Activated CD4-positive, CD25-positive, alpha-beta regulatory T cell treated with anti-CD3 and anti-CD28 coated beads, Interleukin-2, amount 50 U/mL, for 16 hours (primary cell): Measurements from ENCODE around the gene PDXDC1.
"Not testable (repeated sequence)": the region's sequence is repeated elsewhere in the genome, so short reads cannot be mapped to it uniquely, and the experiment has no call there.

ENCODE experiments used
- DNase-seq: peaks from one replicate; pipeline ENCODE4 v3.0.0-alpha.2; 2020; ENCODE audit warnings: low read depth, low spot score

PDXDC1 gene

DNA sequence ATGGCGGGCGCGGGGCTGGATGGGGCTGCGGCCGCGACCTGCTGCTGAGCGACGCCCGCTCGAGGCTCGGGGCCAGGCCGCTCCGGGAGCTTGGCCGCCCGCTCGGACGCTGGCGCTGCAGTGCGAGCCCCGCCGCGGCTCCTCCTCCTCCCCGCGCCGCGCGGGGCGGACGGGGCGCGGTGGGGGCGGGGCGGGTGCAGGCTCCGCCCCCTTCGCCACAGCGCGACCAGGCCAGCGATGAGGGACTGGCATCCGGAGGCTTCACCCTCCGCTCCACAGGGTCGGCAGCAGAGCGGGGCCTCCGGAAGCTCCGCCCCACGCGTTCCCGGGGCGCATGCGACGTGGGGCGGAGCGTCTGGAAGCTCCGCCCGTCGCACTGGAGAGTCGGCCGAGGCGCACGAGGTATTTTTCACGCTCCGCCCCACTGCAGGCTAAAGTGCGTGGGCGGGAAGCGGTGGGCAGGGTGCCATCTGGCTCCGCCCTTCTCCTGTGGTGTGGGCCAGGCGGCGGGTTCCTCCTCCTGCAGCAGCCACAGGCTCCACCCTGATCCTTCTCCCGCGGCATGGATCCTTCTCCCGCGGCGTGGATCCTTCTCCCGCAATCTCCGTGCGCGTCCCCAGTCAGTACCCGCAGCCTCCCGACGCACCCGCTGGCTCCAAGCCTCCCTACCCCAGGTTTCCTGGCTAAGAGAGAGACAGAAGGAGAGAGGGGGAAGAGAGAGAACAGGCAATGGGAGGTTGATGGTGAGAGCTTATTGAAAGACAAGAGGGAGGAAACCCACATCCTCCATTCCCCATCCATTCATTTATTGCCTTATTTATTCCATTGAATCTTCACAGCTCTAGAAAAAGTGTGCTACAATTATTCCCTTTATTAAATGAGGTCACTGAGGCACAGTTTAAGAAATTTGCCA is 180.1 kb downstream of the PDXDC1 start:
- DNase-seq: peak; percentile 62

DNA sequence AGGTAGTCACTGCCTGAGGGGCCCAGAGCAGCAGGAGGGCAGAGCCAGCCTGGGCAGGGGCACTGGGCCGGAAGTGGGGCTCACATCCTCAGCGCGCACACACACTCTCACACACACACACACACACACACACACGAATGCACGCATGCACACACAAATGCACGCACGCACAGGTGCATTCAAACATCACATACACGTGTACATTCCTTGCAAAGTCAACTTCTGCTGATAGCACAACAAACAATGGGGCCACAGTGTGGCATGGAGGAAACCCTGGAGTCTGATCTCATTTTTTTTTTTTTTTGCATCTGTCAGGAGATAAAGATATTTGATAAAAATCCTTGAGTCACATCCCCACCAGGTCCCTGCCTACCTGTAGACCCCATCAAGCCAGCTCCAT is 182.8 kb downstream of the PDXDC1 start:
- DNase-seq: not testable (repeated sequence)

- not testable (repeated sequence) for DNase-seq
These were observed 184.8 kb downstream of the PDXDC1 start for GRCh38 chr16:15159671-15160070.

DNA sequence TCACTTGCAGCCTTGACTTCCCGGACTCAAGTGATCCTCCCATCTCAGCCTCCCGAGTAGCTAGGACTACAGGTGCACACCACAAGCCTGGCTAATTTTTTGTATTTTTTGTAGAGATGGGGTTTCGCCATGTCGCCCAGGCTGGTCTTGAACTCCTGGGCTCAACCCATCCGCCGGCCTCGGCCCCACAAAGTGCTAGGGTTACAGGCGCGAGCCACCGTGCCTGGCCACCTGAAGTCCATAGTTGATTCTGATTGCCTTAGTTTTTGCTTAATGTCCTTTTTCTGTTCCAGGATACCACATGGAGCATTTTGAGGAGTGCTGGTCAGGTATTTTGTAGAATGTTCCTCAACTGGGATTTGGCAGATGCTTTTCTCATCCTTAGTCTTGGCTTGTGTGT is 185.7 kb downstream of the PDXDC1 start:
- DNase-seq: not testable (repeated sequence)

DNA sequence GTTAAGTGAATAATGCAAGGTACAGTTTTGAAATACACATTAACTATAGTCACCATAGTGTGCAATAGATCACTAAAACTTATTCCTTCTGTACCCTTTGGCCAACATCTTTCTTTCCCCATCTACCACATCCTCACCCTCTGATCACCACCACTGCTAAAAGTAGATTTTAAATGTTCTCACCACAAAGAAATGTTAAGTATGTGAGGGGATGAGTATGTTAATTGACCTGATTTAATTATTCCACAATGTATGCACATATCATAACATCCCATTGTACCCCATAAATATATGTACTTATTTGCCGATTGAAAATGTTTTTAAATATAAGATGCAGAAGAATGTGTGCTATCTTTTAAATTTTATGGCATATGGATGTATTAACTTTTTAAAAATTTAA is 188.2 kb downstream of the PDXDC1 start:
- DNase-seq: not testable (repeated sequence)

DNA sequence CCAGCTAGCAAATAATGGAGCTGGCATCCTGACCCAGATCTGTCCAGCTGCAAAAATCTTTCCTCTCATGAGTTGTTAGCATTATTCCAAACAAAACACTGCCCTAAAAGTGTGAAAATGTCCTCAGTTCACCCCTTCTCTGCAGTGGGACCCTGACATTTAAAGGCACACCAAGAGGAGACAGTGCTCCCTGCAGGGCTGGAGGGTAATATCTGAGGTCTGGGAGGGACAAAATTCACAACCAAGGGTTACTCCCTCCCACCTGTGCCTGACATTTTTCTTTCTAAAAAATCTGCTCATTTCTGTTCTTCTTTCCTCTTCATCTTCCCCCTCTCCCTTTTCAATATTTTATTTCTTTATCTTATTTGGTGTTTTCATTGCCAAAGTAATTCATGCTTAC is 191.4 kb downstream of the PDXDC1 start:
- not testable (repeated sequence) for DNase-seq

DNA sequence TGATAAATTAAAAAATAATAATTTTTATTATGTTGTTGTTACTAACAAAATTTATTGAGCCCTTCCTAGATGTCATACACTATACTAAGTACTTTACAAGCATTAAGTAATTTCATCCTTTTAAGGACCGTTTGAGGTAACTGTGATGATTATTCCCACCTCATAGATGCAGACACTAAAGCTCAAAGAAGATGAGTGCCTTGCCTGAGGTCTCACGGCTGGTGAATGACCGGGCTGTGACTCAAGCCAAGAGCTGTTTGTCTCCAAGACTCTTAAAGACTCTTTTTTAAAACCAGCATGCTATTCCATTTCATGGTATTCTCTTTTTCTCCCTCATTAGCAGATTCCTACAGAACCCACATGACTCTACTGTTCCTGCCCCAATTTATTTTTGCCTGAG is 193.5 kb downstream of the PDXDC1 start:
- not testable (repeated sequence) for DNase-seq

GRCh38 chr16:15168953-15169652 is 194.3 kb downstream of the PDXDC1 start:
- DNase-seq: not testable (repeated sequence)

GRCh38 chr16:15179909-15180308 is 205.1 kb downstream of the PDXDC1 start:
- DNase-seq: not testable (repeated sequence)

DNA sequence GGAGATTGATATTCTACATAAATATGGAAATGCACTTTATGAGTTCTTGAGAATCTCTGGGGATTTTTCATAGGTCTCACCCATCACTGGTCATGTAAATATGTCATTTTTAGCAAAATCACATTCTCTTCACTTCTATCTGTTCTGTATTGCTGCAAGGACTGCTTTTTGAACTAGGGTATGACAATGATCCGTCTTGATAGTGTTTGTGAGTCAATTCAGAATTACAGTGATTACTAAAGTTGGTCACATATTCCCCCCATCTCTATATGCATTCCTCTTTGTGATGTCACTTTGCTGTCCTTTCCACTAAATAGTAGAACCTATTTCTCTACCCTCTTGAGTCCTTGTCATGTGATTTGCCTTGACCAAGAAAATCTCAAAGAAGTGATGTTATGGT is 206.1 kb downstream of the PDXDC1 start:
- not testable (repeated sequence) for DNase-seq

DNA sequence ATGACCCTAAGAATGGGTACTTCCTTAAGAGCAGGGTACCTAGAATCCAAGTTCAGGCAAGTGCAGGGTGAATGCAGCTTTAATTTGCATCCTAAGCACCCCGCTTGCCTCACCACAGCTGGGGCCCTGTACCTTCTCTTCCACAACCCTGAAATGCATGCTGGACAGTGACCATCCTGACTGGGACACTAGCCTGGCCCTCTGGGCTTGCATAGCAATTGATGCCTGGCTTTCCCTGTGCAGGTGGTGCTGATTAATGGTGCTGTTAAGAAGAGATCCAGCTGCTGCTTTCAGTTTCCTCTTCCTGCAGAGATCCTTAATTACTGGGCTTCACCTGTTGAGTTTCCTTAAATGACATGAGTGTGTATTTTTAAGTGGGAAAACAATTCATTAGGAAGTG is 209.2 kb downstream of the PDXDC1 start:
- not testable (repeated sequence) for DNase-seq
